GM18507 (cell line): ENCODE results near the gene GALNT2.

Source experiments
- DNase-seq: peaks from one replicate; pipeline ENCODE4 v3.0.0; 2011; ENCODE audit warnings: low read depth; ENCODE audit not compliant: insufficient read length; ENCODE audit errors: extremely low spot score
- FAIRE-seq: peaks from 2 replicates; lab custom pipeline; 2011; peaks lifted over from hg19 to GRCh38; lab: Jason Lieb, UNC

The GALNT2 gene

DNA sequence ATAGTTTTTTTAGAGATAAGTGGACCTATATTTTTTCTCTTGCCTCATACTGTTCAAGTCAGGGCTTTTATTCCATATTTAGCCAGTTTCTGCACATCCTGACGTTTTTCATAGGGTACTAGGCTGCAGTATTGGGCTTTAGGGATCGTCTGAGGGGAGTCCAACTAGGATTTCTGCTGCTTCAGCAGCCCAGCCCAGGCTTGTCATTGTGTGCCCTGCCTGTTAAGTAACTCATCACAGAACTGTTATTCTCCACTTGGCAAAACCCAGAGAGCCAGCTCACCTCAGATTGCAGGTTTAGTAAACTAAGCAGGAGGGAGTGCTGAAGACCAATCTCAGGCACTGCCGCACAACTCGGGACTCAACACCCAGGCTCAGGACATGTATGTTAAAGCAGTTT lies 2.8 kb downstream of the GALNT2 start:
- FAIRE-seq (no peak), DNase-seq (no peak)

GRCh38 chr1:230070321-230071208 lies 3.5 kb downstream of the GALNT2 start:
- FAIRE-seq: no peak
- no peak for DNase-seq

GRCh38 chr1:230071316-230071715 lies 4.3 kb downstream of the GALNT2 start:
- FAIRE-seq (no peak), DNase-seq (no peak)

GRCh38 chr1:230072296-230072695 lies 5.3 kb downstream of the GALNT2 start:
- no peak for FAIRE-seq
- no peak for DNase-seq

DNA sequence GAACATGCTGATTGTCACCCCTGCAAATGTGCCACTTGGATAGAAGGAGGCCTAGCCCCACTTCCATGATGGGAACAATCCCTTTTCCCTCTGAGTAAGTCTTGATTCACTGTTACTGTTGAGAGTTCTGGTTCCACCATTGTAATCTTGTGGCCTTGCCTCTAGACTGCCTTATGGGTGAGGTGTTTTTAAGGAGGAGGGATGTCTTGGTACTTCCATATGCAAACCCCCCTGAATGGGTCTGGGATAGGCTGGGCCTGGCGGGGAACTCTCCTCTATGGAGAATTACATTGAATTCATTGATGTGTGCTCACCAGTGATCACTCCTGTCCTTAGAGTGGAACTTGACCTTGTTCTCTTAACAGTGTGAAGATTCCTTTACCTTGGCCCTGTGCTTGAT lies 5.8 kb downstream of the GALNT2 start:
- DNase-seq (no peak), FAIRE-seq (no peak)

- DNase-seq: no peak
These were observed 6.5 kb downstream of the GALNT2 start for GRCh38 chr1:230073371-230074035.

GRCh38 chr1:230074270-230074669 lies 7.2 kb downstream of the GALNT2 start:
- FAIRE-seq: no peak
- no peak for DNase-seq

More at GRCh38 chr1:230073371-230074035, 6.5 kb downstream of the GALNT2 start:
- no peak for FAIRE-seq

DNA sequence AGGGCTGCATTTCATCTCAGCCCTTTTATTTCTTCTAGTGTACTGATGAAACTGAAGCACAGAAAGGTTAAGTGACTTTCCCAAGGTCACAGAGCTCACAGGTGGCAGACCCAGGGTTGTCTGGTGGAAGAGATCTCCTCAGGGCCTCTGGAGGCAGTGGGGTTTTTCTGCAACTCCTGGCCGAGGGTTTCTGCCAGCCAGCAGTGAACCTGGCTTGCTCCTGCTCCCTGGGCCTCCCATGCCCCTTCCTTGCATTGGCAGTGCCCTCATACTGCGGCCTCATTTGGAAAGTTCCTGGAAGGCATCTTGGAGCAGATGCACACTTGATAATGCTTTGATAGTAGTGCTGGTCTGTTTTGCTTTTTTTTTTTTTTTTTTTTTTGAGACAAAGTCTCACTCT lies 7.7 kb downstream of the GALNT2 start:
- no peak for FAIRE-seq
- DNase-seq: no peak

DNA sequence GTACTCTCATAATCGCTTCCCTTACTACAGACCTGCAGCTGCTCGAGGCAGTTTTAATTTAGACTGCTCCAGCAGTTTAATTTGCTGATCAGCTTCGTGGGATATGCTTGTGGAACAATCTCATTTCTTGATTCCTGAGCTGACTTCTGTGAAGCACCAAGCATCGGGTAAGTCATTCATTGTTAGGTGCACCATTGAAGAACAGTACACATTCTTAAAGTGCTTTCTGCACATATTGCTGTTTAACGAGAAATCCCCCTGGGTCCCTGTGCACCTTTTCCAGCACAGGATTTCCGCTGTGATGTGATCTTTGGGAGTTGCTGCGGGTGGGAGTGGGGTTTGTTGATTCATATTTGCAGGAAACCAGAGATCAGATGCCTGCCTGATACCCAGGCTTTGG lies 9.1 kb downstream of the GALNT2 start:
- DNase-seq: no peak
- FAIRE-seq: no peak

GRCh38 chr1:230077011-230077410 lies 10.0 kb downstream of the GALNT2 start:
- DNase-seq: no peak
- FAIRE-seq: no peak

GRCh38 chr1:230077436-230078213 lies 10.6 kb downstream of the GALNT2 start:
- FAIRE-seq (no peak), DNase-seq (no peak)

DNA sequence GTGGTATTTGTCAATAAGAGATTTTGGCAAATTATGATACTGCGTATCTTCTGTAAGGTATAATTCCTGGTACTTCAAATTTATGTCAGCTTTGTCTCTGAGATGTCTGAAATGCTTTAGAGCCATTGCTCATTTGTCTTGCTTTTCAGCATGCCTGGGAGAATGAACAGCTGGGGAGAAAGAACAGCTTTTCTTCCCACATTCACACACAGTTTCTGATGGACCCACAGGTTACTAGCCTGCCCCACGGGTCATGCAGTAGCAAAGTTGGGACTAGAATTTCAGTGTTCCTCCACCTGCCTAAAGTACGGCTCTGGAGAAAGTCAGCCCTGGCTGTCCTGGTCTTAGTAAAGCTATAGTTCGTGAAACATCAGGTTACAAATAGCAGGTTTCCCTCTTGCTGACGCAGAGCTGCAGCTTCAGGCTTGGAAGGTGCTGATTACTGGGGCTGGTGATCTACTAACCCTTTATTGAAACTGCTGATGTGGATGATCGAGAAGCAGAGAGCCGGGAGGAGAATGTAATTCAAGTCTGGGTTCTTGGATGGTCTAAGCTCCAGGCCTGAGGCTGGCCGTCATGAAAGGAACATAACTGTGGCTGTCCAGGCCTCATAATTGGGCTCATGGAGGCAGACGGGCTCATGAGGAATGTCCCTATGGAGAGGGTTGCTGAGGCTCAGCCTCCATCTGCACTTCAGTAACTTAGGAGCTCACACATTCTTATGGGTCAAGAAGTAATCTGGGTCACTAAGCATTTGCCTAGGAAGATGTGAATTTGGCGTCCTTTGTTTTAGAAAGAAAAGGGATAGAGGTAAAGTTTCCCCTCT lies 12.4 kb downstream of the GALNT2 start:
- DNase-seq (no peak), FAIRE-seq (no peak)

DNA sequence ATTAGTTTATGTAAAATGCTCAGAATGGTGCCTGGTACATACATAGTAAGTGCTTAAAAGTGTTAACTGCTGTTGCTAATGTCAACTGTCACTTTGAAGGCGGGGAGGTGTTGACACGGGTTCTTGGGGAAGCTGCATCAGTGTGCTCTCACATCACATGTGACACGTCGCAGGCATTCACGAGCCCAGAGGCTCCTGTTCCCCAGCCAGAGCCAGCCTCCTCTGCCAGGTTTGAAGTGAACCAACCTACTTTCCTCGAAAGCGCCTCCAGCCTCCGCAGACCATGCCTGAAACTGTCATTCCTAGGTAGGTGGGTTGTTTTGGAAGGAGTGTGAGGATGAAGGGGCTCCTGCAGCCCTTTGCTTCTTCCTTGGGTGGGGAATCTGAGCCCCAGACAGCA lies 13.8 kb downstream of the GALNT2 start:
- DNase-seq (no peak), FAIRE-seq (no peak)

DNA sequence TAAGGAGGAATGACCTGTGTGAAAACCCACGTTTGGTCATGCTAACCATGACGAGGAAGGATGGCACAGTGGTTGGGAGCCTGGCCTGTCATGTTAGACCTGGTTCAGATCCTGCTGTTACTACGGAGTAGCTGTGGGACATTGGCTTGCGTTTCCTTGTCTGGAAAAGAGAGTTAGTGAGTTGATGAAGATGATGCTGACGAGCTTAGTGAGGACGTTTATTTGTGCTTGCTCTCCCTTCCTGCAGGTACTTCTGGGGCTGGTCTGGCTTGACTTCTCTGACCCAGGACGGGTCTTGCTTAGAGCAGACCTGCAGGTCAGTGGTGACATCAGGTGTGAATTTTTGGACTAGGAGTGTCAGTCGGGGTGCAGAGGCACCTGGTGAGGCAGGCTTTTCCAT lies 14.7 kb downstream of the GALNT2 start:
- DNase-seq: no peak
- FAIRE-seq: no peak

DNA sequence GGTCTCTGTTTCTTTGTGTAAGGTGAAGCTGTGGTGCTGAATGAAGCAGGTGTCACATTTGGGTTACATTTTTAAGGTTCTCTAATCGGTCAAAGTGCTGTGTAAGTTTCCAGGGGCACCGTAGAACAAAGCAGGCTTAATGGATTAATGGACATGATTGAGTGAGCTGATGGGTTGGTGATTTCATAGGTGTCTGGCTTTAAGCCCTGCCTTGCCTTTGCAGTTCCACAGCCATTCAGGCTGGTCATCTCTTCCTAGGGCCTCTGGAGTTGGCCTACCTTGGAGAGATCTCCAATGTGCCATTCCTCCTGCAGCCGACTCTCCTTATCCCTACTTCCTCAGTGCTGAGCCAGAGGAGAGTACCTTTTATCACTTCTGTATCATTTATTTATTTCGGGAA lies 15.2 kb downstream of the GALNT2 start:
- no peak for DNase-seq
- no peak for FAIRE-seq

GRCh38 chr1:230083053-230083452 lies 16.0 kb downstream of the GALNT2 start:
- no peak for DNase-seq
- no peak for FAIRE-seq

- FAIRE-seq: no peak
- DNase-seq: no peak
These were observed 16.8 kb downstream of the GALNT2 start for GRCh38 chr1:230083746-230084407.

DNA sequence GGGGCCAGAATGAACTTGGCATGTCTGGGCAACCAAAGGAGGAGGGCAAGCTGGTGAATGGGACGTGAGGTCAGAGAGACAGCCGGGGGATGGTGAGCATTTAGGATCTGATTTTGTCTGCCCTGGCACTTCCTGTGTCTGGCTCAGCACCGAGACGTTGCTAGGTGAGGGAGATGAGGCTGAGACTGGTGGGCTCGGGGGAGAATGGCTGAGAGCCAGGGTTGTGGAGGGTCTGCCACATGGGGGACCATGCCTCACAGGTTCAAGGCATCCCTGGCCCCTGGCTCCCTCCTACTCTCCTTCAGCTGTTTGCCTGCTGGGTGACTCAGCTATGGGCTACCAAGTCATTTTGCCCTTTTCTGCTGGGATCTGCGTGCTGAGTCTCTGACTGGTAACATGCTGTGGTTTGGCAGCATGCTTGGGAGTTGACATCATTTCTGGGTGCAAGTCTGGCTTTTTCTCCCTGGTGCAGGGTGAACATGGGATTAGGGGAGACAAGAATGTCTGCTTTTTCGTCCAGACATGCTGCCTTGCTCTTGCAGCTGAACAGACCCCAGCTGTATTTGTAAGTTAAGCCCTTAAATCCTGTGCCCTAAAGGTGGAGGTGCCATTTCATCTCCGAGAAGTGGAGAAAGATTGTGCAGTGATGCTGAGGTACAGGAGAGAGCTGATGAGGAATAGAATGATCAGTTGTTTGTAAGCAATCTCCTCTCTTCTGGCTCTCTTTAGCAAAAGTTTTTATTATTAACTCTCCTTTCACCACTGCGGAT lies 17.6 kb downstream of the GALNT2 start:
- no peak for FAIRE-seq
- DNase-seq: no peak
